HG03460 (cell line): ENCODE results near the gene LZTS2.
"Not testable (repeated sequence)": the region's sequence is repeated elsewhere in the genome, so short reads cannot be mapped to it uniquely, and the experiment has no call there.

Experiments used
- ATAC-seq: cut with Tn5 transposase; IDR thresholded peaks from one replicate; pipeline ENCODE4 v1.9.1; 2021; ENCODE audit not compliant: unreplicated experiment

The LZTS2 gene

GRCh38 chr10:100999742-101000126 lies at the start of gene LZTS2:
Gene LZTS2 (plus strand): TSS chr10:100999808. CDS start chr10:101002539, 2,731 bp downstream.
- ATAC-seq, result no peak

- no peak for ATAC-seq
These were observed 39.4 kb upstream of the LZTS2 start for GRCh38 chr10:100960251-100960650.

- ATAC-seq, result no peak
These were observed 37.1 kb upstream of the LZTS2 start for GRCh38 chr10:100962351-100963080.

GRCh38 chr10:100963826-100964225 lies 35.8 kb upstream of the LZTS2 start:
- no peak for ATAC-seq

- no peak for ATAC-seq
These were observed 33.8 kb upstream of the LZTS2 start for GRCh38 chr10:100965820-100966219.

- ATAC-seq, result no peak
These were observed 32.7 kb upstream of the LZTS2 start for GRCh38 chr10:100966887-100967286.

- ATAC-seq, result no peak
These were observed 32.3 kb upstream of the LZTS2 start for GRCh38 chr10:100967332-100967731.

GRCh38 chr10:100968062-100968736 lies 31.4 kb upstream of the LZTS2 start:
- no peak for ATAC-seq

- ATAC-seq, result no peak
These were observed 30.8 kb upstream of the LZTS2 start for GRCh38 chr10:100968863-100969186.

- ATAC-seq, result no peak
These were observed 30.2 kb upstream of the LZTS2 start, which contains the start of gene SEMA4G for GRCh38 chr10:100969187-100970075. Gene SEMA4G (plus strand): TSS chr10:100969504. CDS start chr10:100972913, 3,409 bp downstream.

GRCh38 chr10:100970076-100970913 lies 29.3 kb upstream of the LZTS2 start:
- ATAC-seq, result no peak

- no peak for ATAC-seq
These were observed 28.4 kb upstream of the LZTS2 start for GRCh38 chr10:100970914-100971811.

- ATAC-seq, result no peak
These were observed 27.3 kb upstream of the LZTS2 start for GRCh38 chr10:100972115-100972903.

- no peak for ATAC-seq
These were observed 26.6 kb upstream of the LZTS2 start for GRCh38 chr10:100972904-100973535.

GRCh38 chr10:100975397-100975796 lies 24.2 kb upstream of the LZTS2 start:
- not testable (repeated sequence) for ATAC-seq

GRCh38 chr10:100976906-100977305 lies 22.7 kb upstream of the LZTS2 start:
- no peak for ATAC-seq

GRCh38 chr10:100977436-100977835 lies 22.2 kb upstream of the LZTS2 start:
- ATAC-seq, result no peak

- ATAC-seq, result no peak
These were observed 21.3 kb upstream of the LZTS2 start for GRCh38 chr10:100978121-100978900.
